H9 (cell line): ENCODE data around the gene LTBP2. TPM values are rescaled to one million over a fixed set of nuclear protein-coding genes. Genes with fewer than 3 reads are reported as not detected.

ENCODE experiments used
- DNase-seq: peaks from one replicate; pipeline ENCODE4 v3.0.0-alpha.2; 2017
- H2AFZ ChIP-seq: one replicate; pipeline ENCODE4 v1.6.1; 2013; ENCODE audit warnings: mild to moderate bottlenecking, low read length, control low read depth, moderate library complexity
- H2AK5ac ChIP-seq: 2 replicates; pipeline ENCODE4 v1.6.1; 2013; ENCODE audit warnings: low read length, control low read depth, mixed read lengths; ENCODE audit not compliant: insufficient read length
- H2BK120ac ChIP-seq: one replicate; pipeline ENCODE4 v1.6.1; 2013; ENCODE audit warnings: low read depth, mild to moderate bottlenecking, low read length, control low read depth, inconsistent platforms; ENCODE audit not compliant: poor library complexity, severe bottlenecking
- H2BK12ac ChIP-seq: 2 replicates; pipeline ENCODE4 v1.6.1; 2013; ENCODE audit warnings: low read length, control low read depth, mixed read lengths, low read depth; ENCODE audit not compliant: insufficient read length
- H2BK15ac ChIP-seq: 2 replicates; pipeline ENCODE4 v1.6.1; 2013; ENCODE audit warnings: low read depth, low read length, control low read depth
- H2BK20ac ChIP-seq: one replicate; pipeline ENCODE4 v1.6.1; 2013; ENCODE audit warnings: low read depth, mild to moderate bottlenecking, low read length, control low read depth, inconsistent platforms; ENCODE audit not compliant: poor library complexity, severe bottlenecking
- H2BK5ac ChIP-seq: 2 replicates; pipeline ENCODE4 v1.6.1; 2013; ENCODE audit warnings: low read length, control low read depth, mixed read lengths; ENCODE audit not compliant: insufficient read length
- H3K14ac ChIP-seq: 2 replicates; pipeline ENCODE4 v1.6.1; 2013; ENCODE audit warnings: low read length, control low read depth; ENCODE audit not compliant: insufficient read depth
- H3K18ac ChIP-seq: 2 replicates; pipeline ENCODE4 v1.6.1; 2013; ENCODE audit warnings: low read depth, mild to moderate bottlenecking, mixed read lengths, low read length, control low read depth; ENCODE audit not compliant: insufficient read length
- H3K23ac ChIP-seq: 2 replicates; pipeline ENCODE4 v1.6.1; 2013; ENCODE audit warnings: low read length, control low read depth, mixed read lengths, low read depth; ENCODE audit not compliant: insufficient read length
- H3K23me2 ChIP-seq: 2 replicates; pipeline ENCODE4 v1.6.1; 2013; ENCODE audit warnings: low read depth, mild to moderate bottlenecking, mixed read lengths, low read length, control low read depth; ENCODE audit not compliant: insufficient read length, poor library complexity, severe bottlenecking
- H3K27ac ChIP-seq: 2 replicates; pipeline ENCODE4 v1.5.1; 2013; ENCODE audit warnings: low read length, control low read depth, mixed read lengths, low read depth; ENCODE audit not compliant: insufficient read length
- H3K27me3 ChIP-seq: 2 replicates; pipeline ENCODE4 v1.6.1; 2013; ENCODE audit warnings: low read length, control low read depth, inconsistent platforms; ENCODE audit not compliant: insufficient read depth
- H3K4ac ChIP-seq: 2 replicates; pipeline ENCODE4 v1.6.1; 2013; ENCODE audit warnings: low read depth, mild to moderate bottlenecking, control low read depth, inconsistent platforms, low read length, moderate library complexity
- H3K4me1 ChIP-seq: 2 replicates; pipeline ENCODE4 v1.6.1; 2013; ENCODE audit warnings: low read length, control low read depth, inconsistent platforms; ENCODE audit not compliant: insufficient read depth
- H3K4me2 ChIP-seq: 2 replicates; pipeline ENCODE4 v1.6.1; 2013; ENCODE audit warnings: low read length, control low read depth, mixed read lengths; ENCODE audit not compliant: insufficient read length, insufficient read depth
- H3K56ac ChIP-seq: 2 replicates; pipeline ENCODE4 v1.6.1; 2013; ENCODE audit warnings: low read depth, mild to moderate bottlenecking, mixed read lengths, low read length, control low read depth; ENCODE audit not compliant: insufficient read length
- H3K79me1 ChIP-seq: 2 replicates; pipeline ENCODE4 v1.6.1; 2013; ENCODE audit warnings: low read depth, mild to moderate bottlenecking, moderate library complexity, low read length, control low read depth, inconsistent platforms; ENCODE audit not compliant: insufficient read depth, poor library complexity, severe bottlenecking
- H3K79me2 ChIP-seq: 2 replicates; pipeline ENCODE4 v1.6.1; 2013; ENCODE audit warnings: low read length, control low read depth, inconsistent platforms; ENCODE audit not compliant: insufficient read depth
- H3K9ac ChIP-seq: 2 replicates; pipeline ENCODE4 v1.6.1; 2013; ENCODE audit warnings: low read length, control low read depth, mixed read lengths; ENCODE audit not compliant: insufficient read length; ENCODE audit errors: extremely low read depth
- H3K9me3 ChIP-seq: one replicate; pipeline ENCODE4 v1.6.1; 2013; ENCODE audit warnings: low read depth, low read length, inconsistent platforms; ENCODE audit not compliant: control insufficient read depth
- H3T11ph ChIP-seq: one replicate; pipeline ENCODE4 v1.6.1; 2013; ENCODE audit warnings: mild to moderate bottlenecking, low read length, control low read depth, inconsistent platforms
- H4K20me1 ChIP-seq: one replicate; pipeline ENCODE4 v1.6.1; 2013; ENCODE audit not compliant: control insufficient read depth, insufficient read length, insufficient read depth
- H4K5ac ChIP-seq: 2 replicates; pipeline ENCODE4 v1.6.1; 2013; ENCODE audit warnings: low read depth, mild to moderate bottlenecking, mixed read lengths, low read length, control low read depth; ENCODE audit not compliant: insufficient read length
- H4K8ac ChIP-seq: replicated peaks from 2 replicates; pipeline ENCODE4 v1.6.1; 2013; ENCODE audit warnings: low read length, control low read depth, mixed read lengths, low read depth; ENCODE audit not compliant: insufficient read length
- H4K91ac ChIP-seq: 2 replicates; pipeline ENCODE4 v1.6.1; 2013; ENCODE audit warnings: low read depth, mild to moderate bottlenecking, moderate library complexity, mixed read lengths, low read length, control low read depth; ENCODE audit not compliant: insufficient read length
- H3K27ac Mint-ChIP-seq, 3 experiments: 2 replicates in 2 of 3; 3 replicates in 1 of 3; pipeline ENCODE4 v1.8.0; 2020 to 2021; ENCODE audit warnings: mixed read lengths in 3 of 3, mild to moderate bottlenecking in 1 of 3, moderate library complexity in 1 of 3
- H3K27me3 Mint-ChIP-seq: 2 replicates; pipeline ENCODE4 v1.8.0; 2021; ENCODE audit warnings: low read depth, mild to moderate bottlenecking, moderate library complexity, mixed read lengths
- H3K36me3 Mint-ChIP-seq, 3 experiments: 2 replicates in 2 of 3; 3 replicates in 1 of 3; pipeline ENCODE4 v1.8.0; 2020 to 2021; ENCODE audit warnings: low read depth in 3 of 3, mixed read lengths in 3 of 3; ENCODE audit not compliant: insufficient read depth in 1 of 3
- H3K4me1 Mint-ChIP-seq, 2 experiments: 2 replicates each; pipeline ENCODE4 v1.8.0; 2020; ENCODE audit warnings: mixed read lengths in 2 of 2
- H3K4me3 Mint-ChIP-seq, 2 experiments: 2 replicates in 1 of 2; 3 replicates in 1 of 2; pipeline ENCODE4 v1.8.0; 2020 to 2021; ENCODE audit warnings: mild to moderate bottlenecking in 2 of 2, mixed read lengths in 2 of 2, moderate library complexity in 1 of 2
- H3K9me3 Mint-ChIP-seq, 2 experiments: 2 replicates in 1 of 2; 3 replicates in 1 of 2; pipeline ENCODE4 v1.8.0; 2020; ENCODE audit warnings: mild to moderate bottlenecking in 2 of 2, mixed read lengths in 2 of 2, moderate library complexity in 1 of 2
- CTCF ChIP-seq: fragments of 200-600 bp; sonication (generic); conservative IDR thresholded peaks from 3 replicates; pipeline ENCODE4 v1.8.0; 2021; ENCODE audit warnings: antibody characterized with exemption, mild to moderate bottlenecking
- WGBS: extraction: QIAGEN DNeasy Blood & Tissue Kit; methylation state at CpG from one replicate; pipeline ENCODE4 v1.1.7; 2013; ENCODE audit warnings: missing lambda C conversion rate, low lambda C conversion rate, mixed read lengths; ENCODE audit not compliant: insufficient read length; ENCODE audit errors: extremely low coverage; 5-methylcytosine and 5-hydroxymethylcytosine counted together
- total RNA-seq: library from RNA; stranded (reverse); gene quantifications from 2 replicates; pipeline ENCODE4 v1.2.1, GENCODE V29; 2021

LTBP2 gene
- total RNA-seq, 1 experiment from 2014 or later = 0.77 TPM

GRCh38 chr14:74574706-74575105 lies 37.3 kb downstream of the LTBP2 start:
- no peak overlapping the region for H3K27ac ChIP-seq
- no peaks in the 10 kb centered on the region for H3K79me2 ChIP-seq
- no peak overlapping the region for H3K56ac ChIP-seq
- H4K91ac ChIP-seq = no peak overlapping the region
- no CpG with 5 or more reads among the region's 6 CpGs for WGBS
- H3K9ac ChIP-seq = no peak overlapping the region
- H2BK5ac ChIP-seq = no peak overlapping the region
- no peak overlapping the region for H4K5ac ChIP-seq
- H4K8ac ChIP-seq = no peak overlapping the region
- H3K9me3 ChIP-seq = no peaks in the 10 kb centered on the region
- no peak overlapping the region for H3T11ph ChIP-seq
- H3K4me2 ChIP-seq = no peak overlapping the region
- Mint-ChIP-seq H3K27me3 (no peaks in the 10 kb centered on the region; the same call in 1 of the 2 replicates), H3K36me3 (no peaks in the 10 kb centered on the region), H3K9me3 (no peaks in the 10 kb centered on the region), H3K4me3 (no peak overlapping the region; a peak in 1 of 5 replicates), H3K4me1 (peaks cover 23 to 41% of the 10 kb centered on the region in 2 experiments), H3K27ac (no peak overlapping the region)
- H2AK5ac ChIP-seq = no peak overlapping the region
- H3K23ac ChIP-seq = no peak overlapping the region
- TF ChIP-seq CTCF = no peak
- no peak overlapping the region for H3K18ac ChIP-seq
- no peak overlapping the region for H3K14ac ChIP-seq
- no peaks in the 10 kb centered on the region for H4K20me1 ChIP-seq
- H2BK120ac ChIP-seq = no peak overlapping the region
- no peaks in the 10 kb centered on the region for H3K79me1 ChIP-seq
- H2BK12ac ChIP-seq = no peak overlapping the region
- DNase-seq = no peak
- no peak overlapping the region for H2BK20ac ChIP-seq
- no peak overlapping the region for H2BK15ac ChIP-seq
- no peaks in the 10 kb centered on the region for H3K27me3 ChIP-seq
- no peak overlapping the region for H2AFZ ChIP-seq
- no peaks in the 10 kb centered on the region for H3K23me2 ChIP-seq
- H3K4me1 ChIP-seq = no peaks in the 10 kb centered on the region
- no peak overlapping the region for H3K4ac ChIP-seq
